ENCODE results near the gene GLIS1. TPM values are rescaled to one million over a fixed set of nuclear protein-coding genes. Genes with fewer than 3 reads are reported as not detected.

GLIS1 gene
- total RNA-seq, 1 experiment from 2014 or later, result 0.28 TPM

GRCh38 chr1:53608071-53608470 is 130.9 kb downstream of the GLIS1 start:
- no peak overlapping the region for H3K14ac ChIP-seq (ENCODE audit: insufficient read depth, low read length)
- no peaks in the 10 kb centered on the region for H3K4me1 ChIP-seq (ENCODE audit: insufficient read depth, low read length)
- peaks cover 8 to 13% of the 10 kb centered on the region in 2 experiments for H3K4me1 Mint-ChIP-seq
- no peak overlapping the region for H2BK120ac ChIP-seq (ENCODE audit: low read depth, low read length, poor library complexity, severe bottlenecking)
- H2BK20ac ChIP-seq (ENCODE audit: low read depth, low read length, poor library complexity, severe bottlenecking), result no peak overlapping the region
- H4K20me1 ChIP-seq (ENCODE audit: control insufficient read depth, insufficient read depth, insufficient read length), result no peaks in the 10 kb centered on the region
- H3K9me3 Mint-ChIP-seq, result peaks cover 19% of the 10 kb centered on the region in 2 experiments
- no peaks in the 10 kb centered on the region for H3K23me2 ChIP-seq (ENCODE audit: insufficient read length, low read depth, low read length, poor library complexity, severe bottlenecking)
- DNase-seq, result no peak
- no peak overlapping the region for H2BK12ac ChIP-seq (ENCODE audit: insufficient read length, low read depth, low read length)
- H2AK5ac ChIP-seq (ENCODE audit: insufficient read length, low read length), result no peak overlapping the region
- H3T11ph ChIP-seq (ENCODE audit: low read length), result no peak overlapping the region
- no peak overlapping the region for H3K4me2 ChIP-seq (ENCODE audit: insufficient read depth, insufficient read length, low read length)
- no peak overlapping the region for H3K56ac ChIP-seq (ENCODE audit: insufficient read length, low read depth, low read length)
- H2AFZ ChIP-seq (ENCODE audit: low read length), result no peak overlapping the region
- no peaks in the 10 kb centered on the region for H3K79me2 ChIP-seq (ENCODE audit: insufficient read depth, low read length)
- H3K27me3 Mint-ChIP-seq (ENCODE audit: low read depth), result peaks cover 26% of the 10 kb centered on the region
- H3K4me3 Mint-ChIP-seq, result no peak overlapping the region
- no peak overlapping the region for H3K4ac ChIP-seq (ENCODE audit: low read depth, low read length)
- H3K27me3 ChIP-seq (ENCODE audit: insufficient read depth, low read length), result no peaks in the 10 kb centered on the region
- no peak overlapping the region for H3K27ac Mint-ChIP-seq
- H3K23ac ChIP-seq (ENCODE audit: insufficient read length, low read depth, low read length), result no peak overlapping the region
- H3K36me3 Mint-ChIP-seq (ENCODE audit: insufficient read depth in 1 of 3, low read depth in 3 of 3), result peaks cover 2 to 17% (median 7%) of the 10 kb centered on the region in 3 experiments; a peak in 5 of 7 replicates
- H3K18ac ChIP-seq (ENCODE audit: insufficient read length, low read depth, low read length), result no peak overlapping the region
- no peak overlapping the region for H4K8ac ChIP-seq (replicated peaks; ENCODE audit: insufficient read length, low read depth, low read length)
- no peak overlapping the region for H3K9ac ChIP-seq (ENCODE audit: extremely low read depth, insufficient read length, low read length)
- H3K79me1 ChIP-seq (ENCODE audit: insufficient read depth, low read depth, low read length, poor library complexity, severe bottlenecking), result no peaks in the 10 kb centered on the region
- no peak overlapping the region for H3K27ac ChIP-seq (ENCODE audit: insufficient read length, low read depth, low read length)
- H4K91ac ChIP-seq (ENCODE audit: insufficient read length, low read depth, low read length), result no peak overlapping the region
- no peak overlapping the region for H2BK5ac ChIP-seq (ENCODE audit: insufficient read length, low read length)
- H4K5ac ChIP-seq (ENCODE audit: insufficient read length, low read depth, low read length), result no peak overlapping the region
- H2BK15ac ChIP-seq (ENCODE audit: low read depth, low read length), result no peak overlapping the region
- WGBS (ENCODE audit: extremely low coverage, insufficient read length, low lambda C conversion rate), result no CpG with 5 or more reads among the region's 2 CpGs
- peaks cover 8% of the 10 kb centered on the region for H3K9me3 ChIP-seq (ENCODE audit: control insufficient read depth, low read depth, low read length)
- no peak for TF ChIP-seq CTCF (conservative IDR thresholded peaks at IDR 0.05)
